Tibial nerve (tissue), 4 donors: ENCODE measurements around the gene NFAM1.

Experiments used
- CTCF ChIP-seq, 5 experiments: fragments of 200-600 bp in 3 of 5; fragments of 450-650 bp in 2 of 5; sonication (generic) in 3 of 5; IDR thresholded peaks; one replicate each; pipeline ENCODE4 v1.5.1; 2016 to 2019; ENCODE audit warnings: antibody characterized with exemption in 5 of 5, mild to moderate bottlenecking in 3 of 5, moderate library complexity in 2 of 5
- EP300 ChIP-seq, 2 donors: sonication (generic); formaldehyde crosslinking; IDR thresholded peaks; one replicate each; pipeline ENCODE4 v1.6.1; 2017; ENCODE audit warnings: antibody characterized with exemption in 2 of 2, mild to moderate bottlenecking in 1 of 2
- POLR2A ChIP-seq, 2 donors: fragments of 450-650 bp; IDR thresholded peaks; one replicate each; pipeline ENCODE4 v1.6.1; 2017; ENCODE audit warnings: antibody characterized with exemption in 2 of 2, mild to moderate bottlenecking in 2 of 2, moderate library complexity in 2 of 2

DNA sequence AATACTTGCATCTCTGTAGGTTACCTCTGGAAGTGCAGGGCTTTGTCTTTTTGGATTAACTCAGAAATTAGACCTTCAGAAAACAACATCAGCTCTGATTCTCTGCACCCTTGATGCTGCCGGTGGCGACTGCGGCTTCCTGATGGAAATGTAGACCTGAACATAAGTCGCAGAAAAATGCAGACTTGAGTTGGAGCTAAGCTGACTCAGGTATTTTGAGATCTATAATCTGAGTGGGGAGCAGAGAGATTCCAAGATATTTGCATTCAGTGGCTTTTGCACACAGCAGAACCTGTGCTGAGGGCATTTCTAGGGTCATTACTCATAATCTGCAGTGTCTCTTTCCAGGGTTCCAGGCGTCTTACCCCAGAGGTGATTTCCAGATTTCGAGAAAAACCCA, 18.7 kb upstream of the NFAM1 start:
- TF ChIP-seq CTCF (IDR thresholded peaks at IDR 0.05): no peak
- TF ChIP-seq POLR2A (IDR thresholded peaks at IDR 0.05): no peak
- no peak for TF ChIP-seq EP300 (IDR thresholded peaks at IDR 0.05)
